ENCODE measurements around the gene ZKSCAN8.
"Not testable (repeated sequence)": the region's sequence is repeated elsewhere in the genome, so short reads cannot be mapped to it uniquely, and the experiment has no call there.

The ZKSCAN8 gene

DNA sequence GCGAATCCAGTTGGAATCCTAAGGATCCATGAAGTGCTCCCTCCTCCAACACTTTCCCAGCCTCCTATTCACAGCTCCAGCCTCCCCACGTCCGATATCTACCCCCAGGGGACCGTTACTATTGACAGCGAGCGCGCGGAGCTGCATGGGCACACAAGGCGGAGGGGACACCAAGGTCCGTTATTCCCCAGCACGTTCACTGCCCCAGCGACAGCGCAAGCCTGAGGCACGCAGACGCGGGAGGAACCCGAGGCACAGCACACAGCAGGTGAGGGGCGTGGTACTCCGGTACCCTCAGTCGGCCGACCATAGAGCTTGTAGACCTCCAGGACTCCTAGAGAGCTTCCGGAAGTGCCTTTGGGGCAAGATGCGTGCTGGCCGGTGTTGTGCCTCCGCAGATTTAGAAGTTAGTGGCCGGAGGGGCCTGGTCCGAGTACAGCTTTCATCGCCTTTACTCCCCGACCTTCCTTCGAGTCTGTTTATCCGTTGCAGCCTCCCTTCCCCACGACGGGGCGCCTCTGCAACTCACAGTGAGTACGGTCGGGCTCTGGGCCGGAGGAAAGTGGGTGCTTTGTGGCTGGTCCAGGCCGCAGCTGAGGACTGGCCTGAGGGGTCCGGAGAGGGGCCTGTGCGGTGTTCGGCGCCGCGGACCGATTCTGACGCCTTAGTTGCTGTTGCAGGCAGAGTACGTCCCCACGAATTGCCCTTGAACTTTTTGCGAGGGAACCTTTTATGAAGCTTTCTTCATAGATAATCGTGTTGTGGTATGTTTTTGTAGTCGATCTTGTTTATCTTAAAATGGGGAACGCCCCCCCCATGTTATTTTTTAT lies at the start of gene ZKSCAN8:
TSS of gene ZKSCAN8 (plus strand) at position 384 of the 830 bp plus-strand sequence. CDS start 6,525 bp downstream, outside the sequence.
- peak; percentile 60 to 67 for DNase-seq (ENCODE audit: low read depth in 2 of 2)

DNA sequence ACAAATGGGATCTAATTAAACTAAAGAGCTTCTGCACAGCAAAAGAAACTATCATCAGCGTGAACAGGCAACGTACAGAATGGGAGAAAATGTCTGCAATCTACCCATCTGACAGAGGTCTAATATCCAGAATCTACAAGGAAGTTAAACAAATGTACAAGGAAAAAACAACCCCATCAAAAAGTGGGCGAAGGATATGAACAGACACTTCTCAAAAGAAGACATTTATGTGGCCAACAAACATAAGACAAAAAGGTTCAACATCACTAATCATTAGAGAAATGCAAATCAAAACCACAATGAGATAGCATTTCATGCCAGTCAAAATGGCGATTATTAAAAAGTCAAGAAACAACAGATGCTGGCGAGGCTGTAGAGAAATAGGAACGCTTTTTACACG lies 39.5 kb upstream of the ZKSCAN8 start:
- DNase-seq (ENCODE audit: low read depth in 2 of 2) = not testable (repeated sequence)

DNA sequence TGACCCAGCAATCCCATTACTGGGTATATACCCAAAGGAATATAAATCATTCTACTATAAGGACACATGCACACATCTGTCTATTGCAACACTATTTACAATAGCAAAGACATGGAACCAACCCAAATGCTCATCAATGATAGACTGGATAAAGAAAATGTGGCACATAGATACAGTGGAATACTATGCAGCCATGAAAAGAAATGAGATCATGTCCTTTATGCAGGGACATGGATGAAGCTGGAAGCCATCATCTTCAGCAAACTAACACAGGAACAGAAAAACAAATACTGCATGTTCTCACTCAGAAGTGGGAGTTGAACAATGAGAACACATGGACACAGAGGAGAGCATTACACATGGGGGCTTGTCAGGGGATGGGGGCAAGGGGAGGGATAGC lies 39.0 kb upstream of the ZKSCAN8 start:
- DNase-seq (ENCODE audit: low read depth in 2 of 2) = not testable (repeated sequence)

DNA sequence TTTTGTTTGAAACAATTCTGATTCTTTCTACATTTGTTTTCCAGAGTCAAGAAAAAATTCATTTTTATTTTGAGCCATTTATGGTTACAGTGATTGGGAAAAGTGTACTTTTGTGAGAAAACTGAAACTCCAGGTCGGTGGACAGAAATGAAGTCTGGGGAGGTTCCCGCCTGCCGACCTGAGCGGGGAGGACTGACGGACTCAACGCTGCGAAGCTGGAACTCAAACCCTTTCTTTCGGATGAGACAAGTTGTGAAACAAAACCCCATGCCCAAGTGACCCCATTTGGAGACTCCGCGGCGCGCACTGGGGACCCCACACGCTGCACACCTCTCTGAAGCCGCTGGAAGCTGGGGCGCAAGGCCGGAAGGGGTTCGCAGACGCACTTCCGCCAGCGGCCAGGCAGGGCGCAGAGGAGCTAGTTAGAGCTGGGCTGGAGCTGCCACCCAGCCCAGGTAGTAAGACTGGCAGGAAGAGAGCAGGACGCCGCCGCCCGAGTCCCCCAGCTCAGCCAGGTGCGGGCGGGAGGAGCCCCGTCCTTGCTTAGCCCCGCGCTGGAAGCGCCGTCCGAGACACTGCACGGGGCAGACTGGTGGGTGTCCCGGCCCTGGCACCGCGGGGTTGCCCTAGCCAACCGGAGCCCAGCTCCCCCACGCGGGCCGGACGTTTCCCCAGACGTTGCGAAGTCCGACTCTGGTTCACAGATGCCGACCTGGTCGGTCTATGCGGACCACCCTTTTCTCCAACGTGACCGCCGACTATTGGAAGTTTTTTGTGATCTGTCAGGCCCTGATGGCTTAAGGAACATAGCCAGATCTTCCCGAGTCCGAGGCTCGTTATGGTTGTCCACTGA lies 37.1 kb upstream of the ZKSCAN8 start:
- DNase-seq (ENCODE audit: low read depth in 2 of 2) = peak; percentile 41 to 44

DNA sequence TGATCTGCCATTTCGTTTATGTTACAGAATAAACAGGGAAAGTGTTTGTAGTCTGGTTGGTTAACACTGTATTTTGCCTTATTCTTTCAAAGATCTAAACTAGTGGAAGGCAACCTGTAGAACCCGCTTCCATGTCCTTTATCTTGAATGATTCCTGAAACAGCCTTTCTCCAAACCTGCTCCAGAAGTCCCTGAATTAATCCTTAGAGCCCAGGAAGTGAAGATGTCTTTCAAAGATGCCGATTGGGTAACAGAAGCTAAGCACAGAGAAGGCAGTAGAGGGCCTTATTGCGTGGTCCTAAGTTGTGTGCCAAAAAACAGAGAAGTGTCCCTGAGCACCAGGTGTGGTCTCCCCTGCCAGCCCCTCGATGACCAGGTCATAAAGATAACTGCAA lies 36.4 kb upstream of the ZKSCAN8 start:
- no peak for DNase-seq (ENCODE audit: low read depth in 2 of 2)

DNA sequence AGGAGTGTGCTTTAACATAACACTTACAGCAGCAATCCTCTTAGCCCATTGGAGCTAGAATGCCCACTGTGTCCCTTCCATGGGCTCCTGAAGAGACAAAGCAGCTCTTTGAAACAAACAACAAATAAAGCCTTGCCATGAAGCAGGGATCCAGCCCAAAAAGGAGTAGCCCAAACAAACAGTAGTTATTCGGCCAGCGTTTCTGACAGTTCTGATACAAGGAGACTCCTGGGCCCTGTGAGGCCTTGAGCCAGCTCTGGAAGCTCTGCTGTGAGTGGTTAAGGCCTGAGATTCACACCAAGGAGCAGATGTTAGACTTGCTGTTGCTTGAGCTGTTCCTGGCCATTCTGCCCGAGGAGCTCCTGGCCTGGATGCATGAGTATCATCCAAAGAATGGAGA lies 34.2 kb upstream of the ZKSCAN8 start:
- no peak for DNase-seq (ENCODE audit: low read depth in 2 of 2)

DNA sequence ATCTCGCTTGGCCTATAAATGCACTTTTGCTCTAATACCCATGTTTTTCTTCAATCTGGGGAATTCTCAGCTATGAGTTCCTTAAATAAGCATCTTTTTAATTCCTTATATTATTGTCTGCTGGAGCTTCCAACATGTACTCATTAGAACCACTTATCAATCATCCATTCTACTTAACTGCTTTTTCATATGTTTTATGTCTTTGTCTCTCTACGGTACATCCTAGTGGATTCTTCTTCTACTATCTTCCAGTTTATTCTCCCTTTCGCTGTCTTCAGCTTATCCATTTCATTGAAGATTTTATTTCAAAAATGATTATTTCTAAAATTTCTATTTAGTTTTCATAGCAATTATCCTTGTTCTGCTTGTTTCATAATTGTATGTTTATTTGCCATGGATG lies 29.7 kb upstream of the ZKSCAN8 start:
- DNase-seq (ENCODE audit: low read depth in 2 of 2) = no peak

DNA sequence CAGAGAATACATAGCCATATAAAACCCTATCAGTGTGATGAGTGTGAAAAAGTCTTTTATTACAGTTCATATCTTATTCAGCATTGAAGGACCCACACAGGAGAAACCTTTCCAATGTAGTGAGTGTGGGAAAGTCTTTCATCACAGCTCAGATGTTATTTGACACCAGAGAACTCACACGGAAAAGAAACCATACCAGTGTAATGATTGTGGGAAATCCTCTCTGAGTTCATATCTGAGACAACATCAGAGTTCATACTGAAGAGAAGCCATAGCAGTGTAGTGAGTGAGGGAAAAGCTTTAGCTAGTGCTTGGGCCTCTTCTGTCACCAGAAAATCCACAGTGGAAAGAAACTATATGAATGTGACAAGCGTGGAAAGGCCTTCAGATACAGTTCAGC lies 25.9 kb upstream of the ZKSCAN8 start:
- no peak for DNase-seq (ENCODE audit: low read depth in 2 of 2)

DNA sequence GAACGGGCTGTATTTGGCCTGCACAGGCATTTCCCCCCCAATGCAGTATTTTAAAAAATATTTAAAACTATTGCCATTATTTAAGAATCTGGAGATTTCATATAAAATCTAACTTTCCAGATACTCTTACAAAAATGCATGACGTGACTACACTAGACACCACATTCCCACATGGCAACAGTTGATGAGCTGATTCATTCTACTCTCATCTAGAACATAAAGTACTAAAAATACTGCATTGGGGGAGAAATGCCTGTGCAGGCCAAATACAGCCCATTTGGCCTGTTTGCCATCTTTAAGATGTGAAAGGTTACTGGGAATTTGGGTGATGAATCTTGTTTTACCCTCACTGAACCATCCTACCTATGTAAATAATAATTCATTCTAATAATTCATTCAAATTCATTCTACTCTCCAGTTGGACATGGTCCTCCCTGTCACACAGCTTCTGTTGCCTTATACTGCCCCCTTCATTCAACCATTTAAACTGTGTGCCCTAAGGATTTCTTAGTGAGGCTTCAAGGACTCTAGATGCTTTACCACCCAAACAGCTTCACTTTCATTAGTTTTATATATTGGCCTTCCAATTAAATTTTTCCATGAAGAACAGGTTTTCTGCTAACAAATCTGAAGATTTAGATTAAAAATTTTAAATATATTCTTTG lies 24.2 kb upstream of the ZKSCAN8 start:
- no peak for DNase-seq (ENCODE audit: low read depth in 2 of 2)

DNA sequence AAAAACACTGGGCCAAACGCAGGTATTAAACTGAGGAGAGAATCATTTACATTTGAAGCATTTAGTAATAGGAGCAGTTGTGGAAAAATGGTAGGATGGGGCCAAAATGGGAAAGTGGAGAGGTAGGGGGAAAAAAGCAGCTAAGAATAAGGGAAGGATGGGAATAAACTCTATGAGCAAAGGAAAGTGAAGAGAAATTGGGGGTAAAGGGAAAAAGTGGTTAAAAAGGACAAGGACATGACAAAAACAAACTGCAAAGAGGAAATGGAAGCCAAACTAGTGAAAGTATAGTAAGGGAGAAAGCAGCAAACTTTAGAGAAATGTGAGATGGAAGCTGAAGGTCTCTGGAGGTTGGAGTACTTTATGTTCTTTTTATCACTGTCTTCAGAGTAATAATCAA lies 23.5 kb upstream of the ZKSCAN8 start:
- DNase-seq (ENCODE audit: low read depth in 2 of 2) = no peak

DNA sequence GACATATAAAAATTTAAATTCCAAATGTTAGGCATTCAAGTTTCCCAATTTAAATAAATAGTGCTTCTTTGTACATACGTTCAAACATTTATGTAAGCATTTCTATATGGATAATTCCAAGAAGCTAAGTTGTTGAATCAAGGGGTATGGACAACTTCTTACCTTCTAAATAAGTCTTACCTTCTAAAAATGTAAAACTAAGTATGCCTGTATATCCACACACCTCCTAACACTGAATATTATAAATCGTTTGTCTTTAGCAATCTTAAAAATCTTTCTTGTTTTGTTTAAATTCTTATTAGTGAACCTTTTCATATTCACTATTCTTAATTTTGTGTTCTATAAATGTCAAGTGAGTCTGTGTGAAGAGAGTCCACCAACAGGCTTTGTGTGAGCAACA lies 19.8 kb upstream of the ZKSCAN8 start:
- DNase-seq (ENCODE audit: low read depth in 2 of 2) = no peak

DNA sequence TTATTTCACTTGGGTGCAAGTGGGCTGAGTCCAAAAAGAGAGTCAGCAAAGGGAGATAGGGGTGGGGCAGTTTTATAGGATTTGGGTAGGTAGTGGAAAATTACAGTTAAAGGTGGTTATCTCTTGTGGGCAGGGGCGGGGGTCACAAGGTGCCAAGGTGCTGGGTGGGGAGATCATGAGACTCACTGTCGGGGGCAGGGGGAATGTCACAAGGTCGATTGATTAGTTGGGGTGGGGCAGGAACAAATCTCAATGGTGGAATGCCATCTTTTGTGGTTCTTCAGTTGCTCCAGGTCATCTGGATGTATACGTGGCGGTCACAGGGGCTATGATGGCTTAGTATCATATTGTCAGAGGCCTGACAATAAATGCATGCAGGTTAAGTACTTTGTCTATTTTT lies 19.4 kb upstream of the ZKSCAN8 start:
- not testable (repeated sequence) for DNase-seq (ENCODE audit: low read depth in 2 of 2)

DNA sequence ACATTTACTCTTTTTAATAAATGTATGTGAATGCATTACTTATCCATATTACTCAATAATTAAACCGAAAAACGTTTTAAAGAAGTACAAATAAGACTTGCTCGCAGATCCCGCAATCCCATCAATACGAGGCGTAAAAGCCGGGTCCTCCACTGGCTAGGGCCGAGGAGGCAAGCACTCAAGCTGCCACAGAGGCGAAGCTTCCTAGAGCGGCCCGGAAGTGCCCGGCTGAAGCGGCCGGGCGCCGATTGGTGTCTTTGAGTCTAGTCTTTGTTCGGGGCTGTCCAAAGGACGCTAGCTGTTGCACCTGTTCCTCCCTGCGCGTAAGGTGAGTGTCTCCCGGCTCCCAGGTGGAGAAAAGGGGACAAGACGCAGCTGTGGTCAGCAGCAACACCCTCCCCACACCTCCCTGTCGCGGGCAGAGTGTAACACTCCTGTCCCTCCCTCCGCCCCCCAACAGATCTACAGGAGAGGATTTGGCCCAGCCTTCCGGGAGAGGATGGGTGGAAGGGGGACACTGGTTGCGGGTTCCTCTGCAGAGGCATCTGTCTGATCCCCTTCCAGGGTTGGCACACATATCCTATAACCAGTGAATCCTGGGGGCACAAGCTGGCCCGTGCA lies 17.2 kb upstream of the ZKSCAN8 start, which contains the start of gene ZSCAN16:
TSS of gene ZSCAN16 (plus strand) at position 260 of the 621 bp plus-strand sequence. CDS start 835 bp downstream, outside the sequence.
- peak; percentile 44 to 46 for DNase-seq (ENCODE audit: low read depth in 2 of 2)

DNA sequence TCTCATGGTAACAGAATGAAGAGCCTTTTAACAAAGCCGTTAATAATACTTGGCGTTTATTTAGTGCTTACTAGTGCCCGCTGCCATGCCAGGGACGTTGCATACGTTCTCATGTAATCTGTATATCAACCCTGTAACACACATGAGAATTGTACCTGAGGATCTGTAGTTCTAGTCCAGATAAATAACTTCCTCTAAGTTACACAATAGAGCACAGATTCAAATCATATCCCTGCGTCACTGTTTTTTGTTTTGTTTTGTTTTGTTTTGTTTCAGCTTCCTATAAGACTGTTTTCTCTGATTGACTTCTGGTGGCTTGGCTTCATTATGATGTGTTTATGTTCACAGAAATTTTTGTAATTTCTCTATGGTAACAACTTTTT lies 16.7 kb upstream of the ZKSCAN8 start:
- DNase-seq (ENCODE audit: low read depth in 2 of 2) = no peak

DNA sequence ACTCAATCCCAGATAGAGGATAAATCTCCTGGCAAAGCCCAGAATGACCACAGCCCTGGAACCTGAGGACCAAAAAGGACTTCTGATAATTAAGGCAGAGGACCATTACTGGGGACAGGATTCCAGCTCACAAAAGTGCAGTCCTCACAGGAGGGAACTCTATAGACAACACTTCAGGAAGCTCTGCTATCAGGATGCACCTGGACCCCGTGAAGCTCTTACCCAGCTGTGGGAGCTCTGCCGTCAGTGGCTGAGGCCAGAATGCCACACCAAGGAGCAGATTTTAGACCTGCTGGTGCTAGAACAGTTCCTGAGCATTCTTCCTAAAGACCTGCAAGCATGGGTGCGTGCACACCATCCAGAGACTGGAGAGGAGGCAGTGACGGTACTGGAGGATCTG lies 16.3 kb upstream of the ZKSCAN8 start:
- no peak for DNase-seq (ENCODE audit: low read depth in 2 of 2)

DNA sequence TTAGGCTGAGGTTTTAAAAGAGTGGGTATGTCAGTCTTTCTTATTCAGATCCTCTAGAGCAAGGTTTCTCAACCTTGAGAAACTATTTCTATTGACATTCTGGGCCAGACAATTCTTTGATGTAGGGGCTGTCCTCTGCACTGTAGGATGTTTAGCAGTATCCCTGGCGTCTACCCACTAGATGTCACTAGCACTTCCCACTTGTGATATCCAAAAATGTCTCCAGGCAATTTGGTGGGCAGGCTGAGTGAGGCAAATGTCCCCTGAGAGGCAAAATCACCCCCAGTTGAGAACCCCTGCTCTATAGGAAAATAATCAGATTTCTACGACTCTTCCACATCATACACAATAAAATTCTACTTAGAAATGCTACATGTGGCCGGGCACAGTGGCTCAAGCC lies 7.7 kb upstream of the ZKSCAN8 start:
- peak; percentile 8 to 10 for DNase-seq (ENCODE audit: low read depth in 2 of 2)

DNA sequence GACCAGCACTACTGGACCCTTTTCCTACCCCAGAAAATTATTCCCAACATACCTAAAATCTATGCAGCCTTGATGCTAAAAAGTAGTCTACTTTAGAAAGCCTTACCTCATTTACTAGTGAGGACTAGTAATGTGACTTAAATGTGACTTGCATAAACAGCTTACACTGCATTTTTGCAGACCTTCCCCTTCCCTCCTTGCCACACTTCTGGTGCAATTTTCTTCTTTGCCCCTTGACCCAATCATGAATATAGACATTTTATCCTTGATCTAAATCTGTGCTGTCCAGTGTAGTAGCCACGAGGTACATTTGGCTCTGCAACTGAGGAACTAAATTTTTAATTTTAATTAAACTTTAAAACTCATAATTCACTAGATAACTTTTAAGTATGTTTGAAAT lies 7.0 kb upstream of the ZKSCAN8 start:
- no peak for DNase-seq (ENCODE audit: low read depth in 2 of 2)

DNA sequence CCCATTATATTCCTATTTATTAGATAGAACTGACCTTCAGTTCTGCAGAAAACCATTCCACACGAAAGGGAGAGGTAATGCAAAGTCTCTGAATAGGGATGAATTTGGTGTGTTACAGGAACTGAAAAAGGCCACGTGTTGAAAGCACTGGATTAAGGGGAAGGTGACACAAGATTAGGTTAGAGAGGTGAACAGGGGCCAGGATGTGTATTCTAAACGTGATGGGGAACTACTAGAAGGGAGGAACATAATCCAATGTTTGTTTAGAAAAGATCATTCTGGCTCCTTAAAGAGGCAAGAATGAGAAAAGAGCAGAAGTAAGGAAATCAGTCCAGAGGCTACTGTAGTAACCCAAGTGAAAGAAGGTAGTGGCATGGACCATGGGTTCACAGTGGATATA lies 6.3 kb upstream of the ZKSCAN8 start:
- no peak for DNase-seq (ENCODE audit: low read depth in 2 of 2)

DNA sequence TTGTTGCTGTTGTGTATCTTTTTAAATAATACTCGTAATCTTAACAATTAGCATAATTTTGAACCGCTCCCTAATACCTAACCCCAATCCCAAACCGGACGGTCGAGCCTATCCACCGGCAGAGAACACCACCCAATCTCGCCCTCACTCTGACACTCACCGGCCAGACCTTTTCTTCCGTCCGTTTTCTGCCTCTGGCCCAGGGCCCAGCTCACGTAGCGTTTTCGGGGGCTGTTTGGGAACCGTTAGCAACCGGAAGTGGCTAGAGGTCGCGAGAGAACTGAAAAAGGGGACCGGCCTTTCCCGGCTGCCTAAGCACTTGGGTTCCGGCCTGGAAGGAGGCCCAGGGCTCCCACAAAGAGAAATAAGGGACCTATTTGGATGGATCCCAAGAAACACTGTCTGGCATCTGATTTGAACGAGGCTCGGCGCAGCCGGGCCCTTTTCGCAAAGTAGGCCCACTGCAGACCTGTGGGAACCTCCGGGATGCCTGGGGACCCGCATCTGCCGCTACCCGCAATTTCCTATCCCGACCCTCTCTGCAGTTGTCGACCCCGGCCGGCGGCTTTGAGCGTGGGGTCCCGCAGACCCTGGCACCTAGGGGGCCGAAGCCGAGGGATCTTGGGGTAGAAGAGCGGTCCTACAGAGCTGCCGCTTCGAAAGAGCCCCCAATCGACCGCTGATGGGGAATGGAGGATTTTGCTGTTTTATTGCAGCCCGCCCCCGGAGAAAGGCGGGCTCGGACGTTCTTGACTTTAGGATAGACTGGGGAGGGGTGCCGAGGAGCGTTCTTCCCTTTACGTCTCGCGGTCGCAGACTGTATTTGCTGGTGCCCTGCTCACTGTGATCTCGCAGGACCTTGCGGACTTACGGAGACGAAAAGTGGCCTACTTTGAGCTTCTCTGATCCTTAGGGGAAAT lies 4.8 kb upstream of the ZKSCAN8 start:
- peak; percentile 90 to 92 for DNase-seq (ENCODE audit: low read depth in 2 of 2)

DNA sequence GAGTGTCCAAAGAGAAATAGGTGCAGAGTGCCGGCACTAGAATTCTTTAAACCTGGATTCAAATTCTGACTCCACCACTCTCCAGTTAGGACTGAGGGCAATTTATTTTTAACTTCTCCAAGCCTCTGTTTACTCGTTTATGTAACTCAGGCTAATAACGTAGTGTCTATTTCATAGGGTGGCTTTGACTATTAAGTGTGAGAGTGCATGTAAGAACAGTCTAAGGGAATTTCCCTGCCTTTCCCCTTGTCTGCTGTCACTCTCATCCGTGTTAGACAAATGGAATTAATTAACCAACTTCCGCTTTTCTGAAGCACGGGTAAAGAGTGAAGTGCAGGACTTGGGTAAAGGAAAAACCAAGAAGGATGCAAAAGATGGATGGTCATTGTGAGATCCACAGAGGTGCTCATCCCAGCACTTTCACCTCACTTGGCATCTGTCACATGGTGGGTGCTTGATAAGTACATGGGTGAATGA lies 4.1 kb upstream of the ZKSCAN8 start:
- DNase-seq (ENCODE audit: low read depth in 2 of 2) = peak; percentile 10 to 17

Measured in fibroblast of skin of left quadriceps (primary cell).